GM19395 (cell line): ENCODE measurements around the gene MCRIP1.

Source experiments
- ATAC-seq: cut with Tn5 transposase; IDR thresholded peaks from one replicate; pipeline ENCODE4 v1.9.1; 2021; ENCODE audit warnings: mild to moderate bottlenecking, moderate library complexity; ENCODE audit not compliant: unreplicated experiment

The MCRIP1 gene

GRCh38 chr17:81807210-81807719, 25.8 kb downstream of the MCRIP1 start:
- ATAC-seq, result no peak

GRCh38 chr17:81806461-81807209, 26.5 kb downstream of the MCRIP1 start:
- no peak for ATAC-seq

DNA sequence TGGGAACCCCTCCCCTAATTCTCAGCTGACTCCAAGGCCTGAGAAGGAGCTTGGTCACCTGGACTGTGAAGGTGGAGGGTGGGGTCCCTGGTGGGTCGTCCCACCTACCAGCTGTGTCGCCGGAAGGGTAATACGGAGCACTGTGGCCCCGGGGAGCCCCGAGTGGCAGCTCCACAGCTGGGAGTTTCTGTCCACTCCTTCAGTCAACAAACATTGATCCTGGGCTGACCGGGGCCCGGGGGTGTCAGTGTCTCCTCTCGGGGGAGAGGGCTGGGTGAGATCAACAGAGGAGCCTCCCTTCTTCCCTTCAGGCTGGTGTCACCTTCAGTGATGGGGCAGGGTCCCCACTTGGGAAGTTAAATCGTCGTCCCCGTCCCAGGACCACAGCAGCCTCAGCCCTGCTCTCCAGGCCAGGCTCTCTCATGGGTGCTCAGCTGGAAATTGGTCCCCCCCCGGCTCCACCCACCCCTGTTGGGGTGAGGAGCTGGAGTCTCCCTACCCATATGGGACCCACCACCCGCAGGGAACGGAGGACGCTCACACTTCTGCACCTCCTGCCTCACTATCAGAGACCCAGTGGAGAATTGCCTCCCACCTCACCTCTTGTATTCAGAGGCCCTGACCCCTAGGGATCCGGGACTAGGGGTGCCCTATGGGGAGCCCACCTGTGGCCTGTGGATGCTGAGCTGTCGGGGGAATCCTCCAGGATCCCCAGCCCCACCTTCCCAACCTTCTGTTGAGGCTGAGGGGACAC, 27.2 kb downstream of the MCRIP1 start:
- ATAC-seq, result no peak

DNA sequence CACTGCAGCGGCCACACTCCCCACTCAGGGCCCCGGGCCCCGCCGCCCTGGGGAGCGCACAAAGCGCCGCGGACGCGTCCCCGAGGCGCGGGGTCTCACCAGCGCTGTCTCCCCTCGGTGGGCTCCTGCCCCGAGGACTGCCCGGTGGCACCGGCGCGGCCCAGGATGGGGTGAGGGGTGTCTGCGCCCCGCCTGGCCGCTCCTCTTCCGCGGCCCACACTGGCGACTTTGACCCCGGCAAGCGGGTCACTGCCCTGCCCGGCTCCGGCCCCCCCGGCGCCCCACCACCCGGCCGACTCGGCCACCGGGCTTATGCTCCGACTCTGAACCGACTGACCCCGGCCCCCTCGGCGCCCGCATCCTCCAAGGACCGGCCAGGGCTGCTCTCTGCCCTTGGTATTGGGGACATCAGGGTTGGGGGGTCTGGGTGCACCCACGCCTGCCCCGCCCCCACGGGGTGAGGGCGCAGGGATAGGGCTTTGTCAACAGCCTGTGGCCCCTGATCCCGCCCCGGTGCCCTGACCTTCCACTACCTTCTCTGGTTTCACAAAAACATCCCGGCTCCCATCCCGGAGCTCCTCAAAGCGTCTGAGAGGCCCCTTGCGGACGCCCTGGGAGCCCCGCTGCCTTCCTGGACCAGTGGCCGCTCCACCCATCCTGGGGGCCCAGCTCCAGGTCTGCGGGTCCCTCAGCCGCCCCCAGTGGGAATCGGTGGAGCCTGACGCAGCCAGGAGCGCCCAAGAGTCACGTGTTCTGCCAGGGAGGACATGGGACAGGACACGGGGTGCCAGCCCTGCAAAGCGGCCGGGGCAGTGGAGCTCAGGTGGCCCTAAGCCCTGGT, 28.3 kb downstream of the MCRIP1 start:
- no peak for ATAC-seq

GRCh38 chr17:81803728-81804558, 29.1 kb downstream of the MCRIP1 start, which contains the start of gene GCGR:
Gene GCGR (plus strand): TSS chr17:81804150. CDS start chr17:81809019, 4,869 bp downstream.
- no peak for ATAC-seq

DNA sequence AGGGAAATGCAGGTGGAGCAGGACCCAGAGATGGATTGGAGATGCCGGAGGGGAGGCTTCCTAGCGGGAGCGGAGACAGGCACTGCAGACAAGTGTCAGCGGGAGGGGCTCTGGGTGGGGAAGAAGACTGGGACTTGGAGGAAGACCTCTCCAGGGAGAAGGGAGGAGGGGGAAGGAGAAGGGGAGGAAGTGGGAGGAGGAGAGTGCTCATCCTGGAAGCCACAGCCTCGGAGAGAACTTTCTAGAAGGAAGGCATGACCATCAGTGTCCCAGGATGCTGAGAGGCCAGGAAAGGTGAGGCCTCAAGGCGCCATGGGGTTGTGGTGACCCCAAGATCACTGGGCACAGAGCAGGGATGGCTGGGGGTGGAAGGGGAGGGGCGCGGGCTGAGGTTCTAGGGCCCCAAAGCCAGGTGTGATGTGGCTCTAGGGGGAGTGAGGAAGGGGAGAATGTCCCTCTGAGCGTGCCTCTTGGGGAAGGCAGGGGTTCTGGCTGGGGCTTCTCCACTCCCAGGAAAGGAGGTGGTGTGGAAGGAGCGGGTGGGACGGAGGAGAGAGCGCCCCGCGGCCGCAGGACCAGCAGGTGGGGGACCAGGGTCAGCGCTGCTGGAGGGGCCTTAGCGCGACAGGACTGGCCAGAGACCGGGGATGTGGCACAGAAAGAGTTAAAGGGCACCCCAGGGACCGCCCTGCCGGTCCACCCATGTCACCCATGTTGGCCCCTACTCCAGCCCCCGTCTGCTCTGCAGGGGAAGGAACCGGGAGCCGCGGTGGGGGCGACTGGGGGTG, 30.0 kb downstream of the MCRIP1 start:
- ATAC-seq, result no peak

- no peak for ATAC-seq
Observed at GRCh38 chr17:81802048-81802758, 30.9 kb downstream of the MCRIP1 start.

GRCh38 chr17:81801327-81801726, 31.8 kb downstream of the MCRIP1 start:
- no peak for ATAC-seq

- no peak for ATAC-seq
Observed at GRCh38 chr17:81794509-81794908, 38.6 kb downstream of the MCRIP1 start.

DNA sequence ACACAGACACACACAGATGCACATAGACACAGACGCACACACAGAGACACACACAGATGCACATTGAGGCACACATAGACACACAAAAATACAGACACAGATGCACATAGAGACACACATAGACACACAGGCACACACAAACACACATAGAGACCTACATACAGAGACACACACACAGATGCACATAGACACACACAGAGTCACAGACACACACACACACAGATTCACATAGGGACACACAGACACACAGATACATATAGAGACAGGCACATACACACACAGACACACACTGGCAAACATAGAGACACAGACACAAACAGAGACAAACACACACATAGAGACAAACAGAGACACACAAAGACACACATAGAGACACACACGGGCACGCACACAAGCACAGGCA, 39.0 kb downstream of the MCRIP1 start:
- ATAC-seq, result no peak

GRCh38 chr17:81792675-81793615, 40.1 kb downstream of the MCRIP1 start:
- no peak for ATAC-seq
